Measurements from ENCODE around the gene SLC33A1.

- no peak for TF ChIP-seq CTCF (conservative IDR thresholded peaks at IDR 0.05; ENCODE audit: low read length)
- TF ChIP-seq EZH2phosphoT487 (IDR thresholded peaks at IDR 0.05; ENCODE audit: borderline replicate concordance, low read depth, low read length) = no peak
Measured at GRCh38 chr3:155889952-155890351, 35.7 kb upstream of the SLC33A1 start.
